K562 (cell line): Measurements from ENCODE around the gene ADRA2B. TPM values are rescaled to one million over a fixed set of nuclear protein-coding genes. Genes with fewer than 3 reads are reported as not detected.

ENCODE experiments used
- ATAC-seq: fragments of 200-7000 bp; cut with Tn5 transposase; 3 replicates; pipeline ENCODE4 v1.9.1; 2020; ENCODE audit warnings: moderate library complexity
- BruUV-seq: library from RNA; stranded (reverse); fragments of 400-500 nt; replicated peaks from 2 replicates; lab custom pipeline; 2021; lab: Mats Ljungman, UMichigan
- CTCF ChIA-PET: fragments of 300-600 bp; formaldehyde crosslinking; extraction: SDS; loops from one replicate; lab custom pipeline; 2021; ENCODE audit warnings: low intra/inter-chr PET ratio; lab: Yijun Ruan, JAX
- POLR2A ChIA-PET: fragments of 300-600, 350-650 bp; sonication (Branson Sonifier 250); formaldehyde crosslinking; extraction: SDS; loops from one replicate; lab custom pipeline; 2021; ENCODE audit warnings: antibody characterized with exemption, inconsistent platforms; lab: Yijun Ruan, JAX
- DNase-seq, 4 experiments: peaks; one replicate each; pipeline versions ENCODE4 v3.0.0 to v3.0.0-alpha.2; 2011 to 2018; ENCODE audit warnings: low spot score in 3 of 4, mixed read lengths in 3 of 4; ENCODE audit errors: extremely low read depth in 1 of 4
- FAIRE-seq: peaks from 2 replicates; lab custom pipeline; 2011; peaks lifted over from hg19 to GRCh38; lab: Jason Lieb, UNC
- H2AFZ ChIP-seq: 2 replicates; pipeline ENCODE4 v1.6.0; 2011; ENCODE audit warnings: low read depth, low read length, control low read depth, inconsistent platforms
- H3K27ac ChIP-seq: fragments of 200-600 bp; 3 replicates; pipeline ENCODE4 v1.8.0; 2011; ENCODE audit warnings: low read depth, mild to moderate bottlenecking, control low read depth, inconsistent platforms, low read length, moderate library complexity, mixed read lengths; ENCODE audit errors: extremely low read depth
- H3K27me3 ChIP-seq, 2 experiments: fragments of 300-600 bp in 1 of 2; 2 replicates in 1 of 2; 3 replicates in 1 of 2; pipeline versions ENCODE4 v1.6.0 to v1.8.0; 2011; ENCODE audit warnings: inconsistent platforms in 2 of 2, low read length in 2 of 2, mild to moderate bottlenecking in 1 of 2, mixed read lengths in 1 of 2, moderate library complexity in 1 of 2; ENCODE audit not compliant: control insufficient read depth in 2 of 2, insufficient read depth in 2 of 2
- H3K36me3 ChIP-seq: fragments of 300-600 bp; 3 replicates; pipeline ENCODE4 v1.8.0; 2011; ENCODE audit warnings: mild to moderate bottlenecking, low read length, inconsistent platforms; ENCODE audit not compliant: control insufficient read depth, insufficient read depth
- H3K4me1 ChIP-seq, 2 experiments: fragments of 200-600 bp in 1 of 2; replicated peaks in 1 of 2; 2 replicates in 1 of 2; 3 replicates in 1 of 2; pipeline versions ENCODE4 v1.5.1 to v1.8.0; 2011; ENCODE audit warnings: inconsistent platforms in 2 of 2, low read length in 2 of 2, mild to moderate bottlenecking in 1 of 2, mixed read lengths in 1 of 2, moderate library complexity in 1 of 2; ENCODE audit not compliant: control insufficient read depth in 2 of 2, insufficient read depth in 2 of 2
- H3K4me2 ChIP-seq: 2 replicates; pipeline ENCODE4 v1.6.1; 2011; ENCODE audit warnings: low read length, control low read depth, inconsistent platforms, mixed read lengths; ENCODE audit not compliant: insufficient read depth
- H3K4me3 ChIP-seq: fragments of 200-600 bp; sonication (generic), shearing (Covaris generic); 2 replicates; pipeline ENCODE4 v1.5.1; 2016; ENCODE audit warnings: control low read depth, inconsistent platforms
- H3K79me2 ChIP-seq: fragments of 200-600 bp; 3 replicates; pipeline ENCODE4 v1.8.0; 2011; ENCODE audit warnings: low read length, inconsistent platforms; ENCODE audit not compliant: control insufficient read depth, insufficient read depth
- H3K9ac ChIP-seq, 2 experiments: 2 replicates each; pipeline versions ENCODE4 v1.6.0 to v1.6.1; 2011; ENCODE audit warnings: low read depth in 2 of 2, low read length in 2 of 2, control low read depth in 1 of 2, inconsistent platforms in 1 of 2, mild to moderate bottlenecking in 1 of 2, mixed read lengths in 1 of 2; ENCODE audit not compliant: insufficient read depth in 1 of 2
- H3K9me1 ChIP-seq: one replicate; pipeline ENCODE4 v1.6.0; 2011; ENCODE audit warnings: inconsistent platforms, mild to moderate bottlenecking, low read length, moderate library complexity; ENCODE audit not compliant: control insufficient read depth, insufficient read depth
- H3K9me3 ChIP-seq: replicated peaks from 2 replicates; pipeline ENCODE4 v1.5.1; 2011; ENCODE audit warnings: low read depth, low read length, inconsistent platforms; ENCODE audit not compliant: control insufficient read depth, insufficient read depth
- H4K20me1 ChIP-seq: replicated peaks from 2 replicates; pipeline ENCODE4 v1.6.1; 2011; ENCODE audit warnings: low read length, inconsistent platforms, mixed read lengths; ENCODE audit not compliant: control insufficient read depth, insufficient read depth
- CHD2 ChIP-seq: IDR thresholded peaks from 2 replicates; pipeline ENCODE4 v1.6.1; 2011; ENCODE audit warnings: low read depth, low read length
- MYC ChIP-seq, 2 experiments: fragments of 250-450 bp in 1 of 2; sonication (Bioruptor Pico) in 1 of 2; IDR thresholded peaks; 2 replicates each; pipeline versions ENCODE4 v1.5.1 to v1.6.1; 2012 to 2021; ENCODE audit warnings: low read depth in 2 of 2, borderline replicate concordance in 1 of 2, improper control_type of control experiment in 1 of 2, low read length in 1 of 2, mild to moderate bottlenecking in 1 of 2, moderate library complexity in 1 of 2
- RB1 ChIP-seq: fragments of 450-650 bp; IDR thresholded peaks from 2 replicates; pipeline ENCODE4 v1.6.1; 2017; ENCODE audit warnings: low read depth, mild to moderate bottlenecking
- USF1 ChIP-seq: sonication (generic); formaldehyde crosslinking; IDR thresholded peaks from 2 replicates; pipeline ENCODE4 v1.9.0; 2022; ENCODE audit warnings: mild to moderate bottlenecking, missing genetic modification reagents
- ZBED1 ChIP-seq: IDR thresholded peaks from 2 replicates; pipeline ENCODE4 v1.6.1; 2014
- ZNF449 ChIP-seq: fragments of 250-450 bp; sonication (Bioruptor Pico); IDR thresholded peaks from 2 replicates; pipeline ENCODE4 v1.8.0; 2022; ENCODE audit warnings: moderate library complexity, mild to moderate bottlenecking, inconsistent platforms
- whole genome bisulfite sequencing: fragments of 100-300 bp; shearing (Covaris generic); methylation state at CpG from one replicate; pipeline ENCODE4 v1.1.6; 2016; ENCODE audit warnings: low coverage, mixed read lengths; ENCODE audit not compliant: insufficient coverage; ENCODE audit errors: missing lambda C conversion rate; 5-methylcytosine and 5-hydroxymethylcytosine counted together
- in situ Hi-C: fragments of 300-500 bp; cut with MboI; formaldehyde crosslinking; loops from 4 replicates; pipeline ENCODE4 v1.15.0; 2018; ENCODE audit warnings: inconsistent platforms, mixed read lengths
- intact Hi-C: fragments of 100-400 bp; cut with micrococcal nuclease; formaldehyde crosslinking; loops from 2 replicates; pipeline ENCODE4 v1.14.2; 2022
- polyA plus RNA-seq, 8 experiments: library from polyadenylated mRNA; depleted of rRNA in 4 of 8; stranded (reverse) in 5 of 8; unstranded in 3 of 8; fragments of >200 nt; fragmentation: Nextera tagmentation in 2 of 8; fragmentation: Illumina TruSeq in 1 of 8; extraction: Ambion mirVana in 2 of 8; extraction: Trizol in 1 of 8; gene quantifications; 2 replicates each; pipeline versions ENCODE4 v1.2.1 to v1.2.3, GENCODE V29; 2011 to 2014; ENCODE audit warnings: inconsistent platforms in 1 of 8, missing spikeins in 1 of 8
- total RNA-seq, 7 experiments: library from RNA; depleted of rRNA in 6 of 7; stranded (reverse); fragments of >200 nt in 6 of 7; fragmentation: Illumina TruSeq in 2 of 7; extraction: Trizol in 2 of 7; gene quantifications; 2 replicates each; pipeline versions ENCODE4 v1.2.1 to v1.2.3, GENCODE V29; 2011 to 2021; ENCODE audit warnings: low replicate concordance in 1 of 7

ADRA2B gene
- total and polyA plus RNA-seq, 9 of the 15 experiments (the other 6 are each of a cell fraction or from before 2014, with no cell fraction given): not detected

GRCh38 chr2:96131152-96131812 lies 14.9 kb upstream of the ADRA2B start:
- DNase-seq (no peak), ATAC-seq (no peak), FAIRE-seq (no peak)
- WGBS: 3% methylated on average over 9 of the region's 10 CpGs
- CTCF ChIA-PET: no interaction called here
- no peak overlapping the region for H3K4me3 ChIP-seq
- H3K27ac ChIP-seq: no peak overlapping the region
- in situ Hi-C loops (loop anchor here (5.0 kb wide), 1 partner anchor 371 kb away; no protein-coding TSS in a partner anchor), intact Hi-C loops (no loop called here)
- H3K27me3 ChIP-seq: peaks cover 53 to 77% of the 10 kb centered on the region in 2 experiments
- POLR2A ChIA-PET: no interaction called here
- H3K79me2 ChIP-seq: no peaks in the 10 kb centered on the region
- H2AFZ ChIP-seq: no peak overlapping the region
- H3K4me1 ChIP-seq: peaks cover 0 to 11% of the 10 kb centered on the region in 2 experiments; a peak in 2 of 5 replicates
- H3K9me1 ChIP-seq: no peaks in the 10 kb centered on the region
- no peak overlapping the region for H3K4me2 ChIP-seq
- H3K9me3 ChIP-seq: no peaks in the 10 kb centered on the region
- peak overlapping the region in 1 of 2 experiments; percentile 53; a peak in 1 of 4 replicates for H3K9ac ChIP-seq
- no peaks in the 10 kb centered on the region for H3K36me3 ChIP-seq
- TF ChIP-seq MYC (IDR thresholded peaks at IDR 0.05; ENCODE audit: low read depth, low read length) (no peak), MYC (CRISPR knock-in tag; IDR thresholded peaks at IDR 0.05; ENCODE audit: borderline replicate concordance, low read depth) (no peak), RB1 (no peak), USF1 (0 out of 2 replicates have a peak, but pooled peaks have one; percentile 18), ZNF449 (CRISPR knock-in tag) (no peak), CHD2 (no peak), ZBED1 (no peak)
- peaks cover 14% of the 10 kb centered on the region; the same call in 1 of the 2 replicates for H4K20me1 ChIP-seq
- no TSS peak for BruUV-seq
